ENCODE results near the gene TCEAL8. TPM values are rescaled to one million over a fixed set of nuclear protein-coding genes. Genes with fewer than 3 reads are reported as not detected.
A peak's percentile ranks its signal among the peaks of the same experiment; 100 is the strongest.

Gene TCEAL8
- total and polyA plus RNA-seq, 5 experiments from 2014 or later, result 25.2 to 71.4 (median 66.4) TPM

- Mint-ChIP-seq H3K27ac (peak overlapping the region in 2 of 10 donors; percentile 22 to 30), H3K27me3 (peaks cover 0 to 3% (median 0%) of the 10 kb centered on the region in 5 donors), H3K4me3 (no peak overlapping the region), H3K4me1 (peaks cover 4 to 11% (median 6%) of the 10 kb centered on the region in 4 donors), H3K36me3 (peaks cover 0 to 7% (median 0%) of the 10 kb centered on the region in 3 donors), H3K9me3 (no peaks in the 10 kb centered on the region)
- peak in 9 of 10 donors; percentile 8 to 73 (median 44) for DNase-seq
- POLR2A ChIA-PET, result interaction anchor here (0.6 to 0.9 kb wide), 4 partner anchors 104 to 956 kb away, joined by 3 to 5 read pairs (median 4); no protein-coding TSS in a partner anchor
- ATAC-seq, result peak; percentile 31 to 33
These were observed 43.8 kb downstream of the TCEAL8 start for GRCh38 chrX:103211012-103211715.

GRCh38 chrX:103210056-103210455 is 44.9 kb downstream of the TCEAL8 start:
- Mint-ChIP-seq H3K36me3 (no peaks in the 10 kb centered on the region), H3K4me1 (peaks cover 0 to 7% (median 2%) of the 10 kb centered on the region in 4 donors), H3K9me3 (no peaks in the 10 kb centered on the region), H3K27ac (no peak overlapping the region), H3K27me3 (peaks cover 0 to 3% (median 0%) of the 10 kb centered on the region in 5 donors), H3K4me3 (no peak overlapping the region)
- no peak for DNase-seq
- POLR2A ChIA-PET, result no interaction called here
- ATAC-seq, result no peak

Other genes with a start within 250 kb of the TCEAL8 start
- gene BEX1, start 191.0 kb downstream of the TCEAL8 start, total RNA-seq, result not detected
- gene BEX1, start 191.0 kb downstream of the TCEAL8 start, polyA plus RNA-seq, result 1 to 10 TPM in 1 of 3 donors, under 1 TPM in 2; 0.63 to 1.1 (median 0.73) TPM
- gene NXF3, start 162.0 kb downstream of the TCEAL8 start, total RNA-seq, result not detected
- gene NXF3, start 162.0 kb downstream of the TCEAL8 start, polyA plus RNA-seq, result not detected
- 10 to 100 TPM; 54.3 to 57.2 TPM for gene BEX4, start 40.0 kb downstream of the TCEAL8 start, total RNA-seq
- gene BEX4, start 40.0 kb downstream of the TCEAL8 start, polyA plus RNA-seq, result 100 to 1,000 TPM in 2 of 3 donors, 10 to 100 TPM in 1; 92.9 to 115 (median 106) TPM
- not detected for gene TCEAL5, start 21.6 kb upstream of the TCEAL8 start, total RNA-seq
- not detected for gene TCEAL5, start 21.6 kb upstream of the TCEAL8 start, polyA plus RNA-seq
- 10 to 100 TPM; 30.3 to 33.8 TPM for gene BEX2, start 55.8 kb upstream of the TCEAL8 start, total RNA-seq
- gene BEX2, start 55.8 kb upstream of the TCEAL8 start, polyA plus RNA-seq, result 10 to 100 TPM; 87.5 to 98.5 (median 92.1) TPM
- not detected for gene TCEAL7, start 75.1 kb upstream of the TCEAL8 start, total RNA-seq
- gene TCEAL7, start 75.1 kb upstream of the TCEAL8 start, polyA plus RNA-seq, result not detected
- gene TCEAL9, start 101.4 kb upstream of the TCEAL8 start, total RNA-seq, result 1 to 10 TPM; 1.3 to 2.0 TPM
- gene TCEAL9, start 101.4 kb upstream of the TCEAL8 start, polyA plus RNA-seq, result 1 to 10 TPM; 3.3 to 5.2 (median 3.5) TPM
- gene BEX3, start 121.4 kb upstream of the TCEAL8 start, total RNA-seq, result 10 to 100 TPM; 33.8 to 34.3 TPM
- 100 to 1,000 TPM in 2 of 3 donors, 10 to 100 TPM in 1; 92.6 to 136 (median 134) TPM for gene BEX3, start 121.4 kb upstream of the TCEAL8 start, polyA plus RNA-seq

Measured in naive thymus-derived CD8-positive, alpha-beta T cell (primary cell).